Activated T-cell treated with anti-CD3 and anti-CD28 coated beads, Interleukin-2, amount 50 U/mL, for 72 hours (primary cell): ENCODE measurements around the gene HPN. TPM values are rescaled to one million over a fixed set of nuclear protein-coding genes. Genes with fewer than 3 reads are reported as not detected.

Source experiments
- ATAC-seq, 2 donors: fragments of 150-1000 bp; cut with Tn5 transposase; replicated peaks in 1 of 2; 2 replicates each; pipeline ENCODE4 v1.10.0; 2021; ENCODE audit warnings: moderate library complexity in 2 of 2, mild to moderate bottlenecking in 1 of 2
- DNase-seq, 2 donors: peaks; one replicate each; pipeline ENCODE4 v3.0.0; 2021 to 2022; ENCODE audit warnings: mixed read lengths in 1 of 2
- H3K27ac Mint-ChIP-seq: one replicate; pipeline ENCODE4 v1.8.0; 2022; ENCODE audit warnings: mild to moderate bottlenecking, moderate library complexity, mixed read lengths
- H3K27me3 Mint-ChIP-seq: one replicate; pipeline ENCODE4 v1.8.0; 2022; ENCODE audit warnings: low read depth, mixed read lengths
- H3K36me3 Mint-ChIP-seq, 2 donors: one replicate each; pipeline ENCODE4 v1.8.0; 2022; ENCODE audit warnings: mixed read lengths in 2 of 2, mild to moderate bottlenecking in 1 of 2; ENCODE audit not compliant: insufficient read depth in 2 of 2
- H3K4me1 Mint-ChIP-seq: one replicate; pipeline ENCODE4 v1.8.0; 2022; ENCODE audit warnings: low read depth, mixed read lengths
- H3K4me3 Mint-ChIP-seq, 2 donors: one replicate each; pipeline ENCODE4 v1.8.0; 2022; ENCODE audit warnings: mild to moderate bottlenecking in 2 of 2, mixed read lengths in 2 of 2, moderate library complexity in 2 of 2
- H3K9me3 Mint-ChIP-seq, 2 donors: one replicate each; pipeline ENCODE4 v1.8.0; 2022; ENCODE audit warnings: mixed read lengths in 2 of 2
- total RNA-seq, 2 donors: library from RNA; stranded (reverse); gene quantifications; one replicate each; pipeline ENCODE4 v1.2.3, GENCODE V29; 2022

HPN gene
- total RNA-seq, 2 donors from 2014 or later: 0.19 to 0.30 TPM

DNA sequence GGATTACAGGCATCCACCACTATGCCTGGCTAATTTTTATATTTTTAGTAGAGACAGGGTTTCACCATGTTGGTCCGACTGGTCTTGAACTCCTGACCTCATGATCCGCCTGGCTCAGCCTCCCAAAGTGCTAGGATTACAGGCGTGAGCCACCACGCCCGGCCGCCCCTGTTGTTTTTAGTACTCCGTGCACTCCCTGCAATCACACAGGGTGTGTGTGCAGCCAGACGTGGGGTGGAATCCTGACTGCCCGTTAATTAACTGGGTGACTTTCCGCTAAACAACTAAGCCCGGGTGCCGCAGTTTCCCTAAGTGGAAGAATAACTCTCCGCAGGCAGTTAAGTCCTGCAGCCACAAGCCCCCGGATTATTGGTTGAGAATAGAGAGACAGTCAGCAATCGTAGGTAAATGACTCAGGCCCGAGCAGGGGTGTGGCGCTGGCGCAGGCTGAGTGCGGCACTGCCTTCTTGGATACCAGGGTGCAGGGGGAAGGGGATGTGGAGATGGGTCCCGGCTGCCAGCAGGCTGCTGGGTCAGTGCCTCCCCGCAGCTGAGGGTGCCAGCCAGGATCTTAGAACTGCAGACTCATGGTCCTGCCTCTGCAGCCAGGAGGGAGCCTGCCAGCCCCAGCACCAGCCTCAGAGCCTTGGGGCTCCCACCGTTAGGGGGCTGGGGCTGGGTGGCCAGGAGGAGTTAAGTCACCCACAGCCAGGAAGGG, 68.0 kb downstream of the HPN start:
- no peak for ATAC-seq
- peaks cover 3% of the 10 kb centered on the region for H3K4me1 Mint-ChIP-seq
- no peak overlapping the region for H3K27ac Mint-ChIP-seq
- no peaks in the 10 kb centered on the region for H3K9me3 Mint-ChIP-seq
- DNase-seq: no peak
- H3K36me3 Mint-ChIP-seq: peaks cover 0 to 3% of the 10 kb centered on the region in 2 donors
- no peak overlapping the region for H3K4me3 Mint-ChIP-seq
- H3K27me3 Mint-ChIP-seq: no peaks in the 10 kb centered on the region

DNA sequence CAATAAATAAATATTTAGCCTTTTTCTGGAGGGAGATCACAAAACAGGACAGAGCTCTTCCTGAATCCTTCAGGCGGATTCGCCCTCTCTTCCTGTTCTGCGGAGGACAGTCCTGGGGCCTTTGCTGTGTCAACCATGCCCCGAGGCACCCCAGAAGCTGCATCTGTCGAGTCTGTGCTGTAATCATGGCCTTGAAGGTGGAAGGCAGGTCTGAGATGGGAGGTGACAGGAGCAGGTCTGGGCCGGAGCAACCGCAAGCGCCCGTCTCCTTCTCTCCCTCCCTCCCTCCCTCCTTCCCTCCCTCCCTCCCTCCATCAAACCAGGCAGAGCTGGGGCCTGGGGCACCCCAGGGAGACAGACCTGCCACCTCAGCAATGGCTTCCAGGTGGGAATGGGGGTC, 69.5 kb downstream of the HPN start:
- no peak for ATAC-seq
- Mint-ChIP-seq H3K27me3 (no peaks in the 10 kb centered on the region), H3K9me3 (no peaks in the 10 kb centered on the region), H3K36me3 (peaks cover 0 to 3% of the 10 kb centered on the region in 2 donors), H3K4me3 (no peak overlapping the region), H3K27ac (no peak overlapping the region), H3K4me1 (peaks cover 7% of the 10 kb centered on the region)
- no peak for DNase-seq

DNA sequence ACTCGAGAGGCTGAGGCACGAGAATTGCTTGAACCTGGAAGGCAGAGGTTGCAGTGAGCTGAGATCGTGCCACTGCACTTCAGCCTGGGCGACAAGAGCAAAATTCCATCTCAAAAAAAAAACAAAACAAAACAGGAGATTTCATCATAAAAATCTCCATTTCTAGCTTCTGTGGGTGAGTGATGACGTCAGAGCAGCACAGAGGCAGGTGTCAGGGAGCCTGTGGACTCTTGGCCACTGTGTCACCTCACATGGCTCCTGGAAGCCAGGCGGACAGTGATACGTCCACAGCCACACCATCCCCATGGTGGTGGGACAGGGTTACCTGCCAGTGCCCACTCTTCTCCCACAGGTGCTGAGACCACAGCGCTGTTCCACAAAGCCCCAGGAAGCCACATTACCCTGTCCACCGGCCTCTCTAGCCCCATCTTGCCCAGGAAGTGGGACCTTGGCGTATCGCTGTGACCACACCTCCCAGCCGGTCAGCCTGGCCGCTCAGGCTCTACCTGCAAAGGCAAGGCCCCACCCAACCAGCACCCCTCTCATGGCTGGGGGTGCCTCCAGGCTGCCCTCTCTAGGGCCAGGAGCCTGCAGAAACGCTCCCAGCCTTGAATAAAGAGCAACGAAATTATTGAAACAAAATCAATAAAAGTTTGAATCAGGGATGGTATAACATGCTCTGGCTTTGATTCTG, 71.6 kb downstream of the HPN start:
- ATAC-seq (no peak), DNase-seq (no peak)
- Mint-ChIP-seq H3K27ac (no peak overlapping the region), H3K27me3 (no peaks in the 10 kb centered on the region), H3K4me3 (no peak overlapping the region), H3K4me1 (peaks cover 7% of the 10 kb centered on the region), H3K36me3 (no peaks in the 10 kb centered on the region), H3K9me3 (no peaks in the 10 kb centered on the region)

DNA sequence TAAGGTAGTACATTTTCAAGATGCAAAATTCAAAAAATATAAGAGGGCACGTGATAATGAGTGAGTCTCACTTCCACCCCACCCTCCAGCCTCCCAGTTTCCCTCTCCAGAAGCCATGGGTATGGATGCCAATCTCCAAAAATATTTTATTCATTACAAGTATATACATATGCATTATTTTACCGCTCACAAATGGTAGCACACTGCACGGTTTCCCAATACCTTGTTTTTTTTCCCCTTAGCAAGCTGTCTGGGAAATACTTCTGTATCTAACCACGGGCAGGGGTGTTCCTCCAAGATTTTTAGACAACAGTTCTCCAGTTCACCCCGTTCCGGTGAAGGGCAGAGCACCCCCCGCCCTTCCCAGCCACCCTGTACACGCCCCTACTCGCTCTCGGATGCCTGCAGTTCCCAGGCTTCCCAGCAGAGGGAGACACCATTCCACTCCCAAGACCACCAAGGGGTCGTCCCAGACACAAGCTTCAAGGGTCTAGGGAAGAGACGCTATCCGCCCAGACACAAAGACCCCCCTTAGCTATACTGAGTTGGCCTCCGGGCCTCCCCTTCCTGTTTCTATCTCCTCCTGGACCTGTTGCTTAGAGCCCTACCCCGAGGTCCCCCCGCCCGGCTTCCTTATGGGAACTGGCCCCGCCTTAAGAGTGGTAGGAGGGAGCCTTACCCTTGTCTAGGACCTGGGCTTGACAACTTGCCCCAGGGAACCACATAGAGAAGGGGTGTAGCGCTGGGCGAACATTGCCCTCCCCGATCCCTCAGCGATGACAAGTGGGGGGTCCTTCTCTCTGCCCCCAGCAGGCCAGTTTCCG, 73.0 kb downstream of the HPN start:
- no peak overlapping the region for H3K27ac Mint-ChIP-seq
- H3K27me3 Mint-ChIP-seq: no peaks in the 10 kb centered on the region
- H3K9me3 Mint-ChIP-seq: no peaks in the 10 kb centered on the region
- DNase-seq (peak; percentile 75 to 78), ATAC-seq (peak; percentile 86 to 88)
- no peaks in the 10 kb centered on the region for H3K36me3 Mint-ChIP-seq
- H3K4me1 Mint-ChIP-seq: peaks cover 7% of the 10 kb centered on the region
- peak overlapping the region; percentile 51 to 62 for H3K4me3 Mint-ChIP-seq

DNA sequence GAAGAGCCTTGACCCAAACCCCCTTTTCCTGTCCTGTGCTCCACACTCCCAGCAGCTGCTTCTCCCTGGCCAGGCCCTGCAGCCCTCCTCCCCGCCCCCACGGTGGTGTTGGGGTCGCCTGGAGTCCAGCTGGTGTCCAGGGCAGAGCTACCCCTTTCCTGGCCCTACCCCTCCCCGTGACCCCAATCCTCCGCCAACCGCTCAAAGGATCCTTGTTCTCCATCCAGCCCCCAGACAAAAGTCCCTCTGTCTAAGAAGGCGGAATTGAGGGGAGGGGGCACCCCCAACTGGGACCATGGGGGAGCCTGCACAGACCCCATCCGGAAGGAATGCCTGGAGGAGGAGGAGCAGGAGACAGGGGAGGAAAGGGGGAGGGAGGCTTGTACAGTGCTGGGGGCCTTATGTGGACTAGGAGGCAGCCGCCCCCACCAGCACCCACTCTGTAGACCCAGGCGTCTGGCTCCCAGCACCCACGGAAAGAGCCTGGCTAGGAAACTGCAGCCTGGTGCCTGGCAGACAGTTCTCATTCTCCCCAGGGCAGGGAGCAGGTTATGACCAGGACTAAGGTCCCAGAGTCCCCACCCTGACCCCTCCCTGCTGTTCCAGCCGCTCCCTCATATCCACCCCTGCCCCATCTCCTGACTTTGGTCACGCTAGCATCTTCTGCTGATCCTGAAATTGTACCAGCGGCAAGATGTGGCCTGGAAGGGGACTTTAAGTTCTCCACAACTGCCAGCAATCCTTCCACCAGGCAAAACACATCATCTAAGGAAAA, 73.8 kb downstream of the HPN start, which contains the start of gene FXYD3:
TSS of gene FXYD3 (plus strand) at position 647 of the 775 bp plus-strand sequence. CDS start 3,554 bp downstream, outside the sequence.
- no peak for ATAC-seq
- Mint-ChIP-seq H3K36me3 (no peaks in the 10 kb centered on the region), H3K27ac (no peak within 1 kb of the TSS), H3K4me1 (peaks cover 7% of the 10 kb centered on the region), H3K27me3 (no peaks in the 10 kb centered on the region), H3K4me3 (peak within 1 kb of the TSS; percentile 51 to 62), H3K9me3 (no peaks in the 10 kb centered on the region)
- DNase-seq: no peak

Other genes with a start within 250 kb of the HPN start
- gene ZNF30, start 114.8 kb upstream of the HPN start, total RNA-seq: 1 to 10 TPM; 4.6 to 8.5 TPM
- gene ZNF792, start 77.5 kb upstream of the HPN start, total RNA-seq: 1 to 10 TPM; 8.3 to 9.1 TPM
- 100 to 1,000 TPM; 233 to 236 TPM for gene GRAMD1A, start 41.4 kb upstream of the HPN start, total RNA-seq
- gene SCN1B, start 11.3 kb upstream of the HPN start, total RNA-seq: 1 to 10 TPM; 2.7 to 4.7 TPM
- not detected for gene FXYD3, start 74.1 kb downstream of the HPN start, total RNA-seq
- under 1 TPM; 0.72 to 1.00 TPM for gene LGI4, start 93.3 kb downstream of the HPN start, total RNA-seq
- 1 to 10 TPM; 1.6 to 2.0 TPM for gene FXYD1, start 97.1 kb downstream of the HPN start, total RNA-seq
- 1 to 10 TPM; 1.0 to 1.2 TPM for gene FXYD7, start 101.5 kb downstream of the HPN start, total RNA-seq
- 100 to 1,000 TPM; 331 to 342 TPM for gene FXYD5, start 113.0 kb downstream of the HPN start, total RNA-seq
- gene FAM187B, start 187.0 kb downstream of the HPN start, total RNA-seq: not detected
- gene LSR, start 207.3 kb downstream of the HPN start, total RNA-seq: 10 to 100 TPM; 24.2 to 41.1 TPM
- gene USF2, start 227.2 kb downstream of the HPN start, total RNA-seq: 100 to 1,000 TPM; 202 to 212 TPM
- 1 to 10 TPM; 1.2 to 2.4 TPM for gene HAMP, start 240.8 kb downstream of the HPN start, total RNA-seq